Panc1 (cell line): ENCODE results near the gene THADA. TPM values are rescaled to one million over a fixed set of nuclear protein-coding genes. Genes with fewer than 3 reads are reported as not detected.

Experiments used
- ATAC-seq: fragments of 200-7000 bp; cut with Tn5 transposase; 2 replicates; pipeline ENCODE4 v1.9.1; 2020; ENCODE audit warnings: mild to moderate bottlenecking, moderate library complexity
- BruUV-seq: library from RNA; stranded (reverse); fragments of 400-500 nt; replicated peaks from 2 replicates; lab custom pipeline; 2021; lab: Mats Ljungman, UMichigan
- CTCF ChIA-PET: fragments of 300-600 bp; sonication (Branson Sonifier 250); formaldehyde crosslinking; loops from one replicate; lab custom pipeline; 2022; ENCODE audit warnings: antibody characterized with exemption; lab: Charles Lee
- POLR2A ChIA-PET: fragments of 300-600 bp; sonication (Branson Sonifier 250); formaldehyde crosslinking; loops from one replicate; lab custom pipeline; 2022; ENCODE audit warnings: antibody characterized with exemption; lab: Charles Lee
- DNase-seq: peaks from one replicate; pipeline ENCODE4 v3.0.0-alpha.2; 2010; ENCODE audit warnings: low read depth, low spot score
- H3K27ac ChIP-seq: 2 replicates; pipeline ENCODE4 v1.5.1; 2011; ENCODE audit warnings: mild to moderate bottlenecking, low read length, inconsistent platforms
- H3K27me3 ChIP-seq: fragments of 200-500 bp; sonication (Bioruptor generic); 2 replicates; pipeline ENCODE4 v1.6.0; 2014; ENCODE audit warnings: low read length, inconsistent platforms; ENCODE audit not compliant: control insufficient read depth, insufficient read depth
- H3K36me3 ChIP-seq: fragments of 200-500 bp; sonication (Bioruptor generic); 2 replicates; pipeline ENCODE4 v1.5.1; 2014; ENCODE audit warnings: inconsistent platforms, mild to moderate bottlenecking, low read length, moderate library complexity; ENCODE audit not compliant: control insufficient read depth, insufficient read depth
- H3K4me1 ChIP-seq: 2 replicates; pipeline ENCODE4 v1.5.1; 2011; ENCODE audit warnings: inconsistent platforms, mild to moderate bottlenecking, low read length, moderate library complexity; ENCODE audit not compliant: control insufficient read depth, insufficient read depth
- H3K4me3 ChIP-seq, 2 experiments: 2 replicates each; pipeline ENCODE4 v1.5.1; 2011 to 2012; ENCODE audit warnings: low read depth in 2 of 2, low read length in 2 of 2, mild to moderate bottlenecking in 2 of 2, inconsistent platforms in 1 of 2, moderate library complexity in 1 of 2
- H3K9me3 ChIP-seq: fragments of 200-500 bp; sonication (Bioruptor generic); 2 replicates; pipeline ENCODE4 v1.5.1; 2014; ENCODE audit warnings: low read depth, mild to moderate bottlenecking, inconsistent platforms, low read length, moderate library complexity; ENCODE audit not compliant: control insufficient read depth, insufficient read depth
- CTCF ChIP-seq: fragments of 450-650 bp; IDR thresholded peaks from 2 replicates; pipeline ENCODE4 v1.5.1; 2017; ENCODE audit warnings: mild to moderate bottlenecking
- POLR2AphosphoS5 ChIP-seq: IDR thresholded peaks from 2 replicates; pipeline ENCODE4 v1.6.1; 2012; ENCODE audit warnings: mild to moderate bottlenecking, low read depth, low read length, moderate library complexity
- SIN3A ChIP-seq: IDR thresholded peaks from 2 replicates; pipeline ENCODE4 v1.6.1; 2012; ENCODE audit warnings: low read depth, mild to moderate bottlenecking, low read length, moderate library complexity, borderline replicate concordance; ENCODE audit not compliant: insufficient read depth
- TCF7L2 ChIP-seq: IDR thresholded peaks from 2 replicates; pipeline ENCODE4 v1.6.1; 2011; ENCODE audit warnings: mild to moderate bottlenecking, low read depth, low read length, inconsistent platforms
- in situ Hi-C: cut with HindIII; loops from 2 replicates; pipeline ENCODE4 v1.10.0; 2016; ENCODE audit warnings: low sequenced_read_pairs, low pct_unique_long_range_greater_than_20kb
- intact Hi-C: fragments of 100-400 bp; cut with micrococcal nuclease; formaldehyde crosslinking; loops from one replicate; pipeline ENCODE4 v1.10.0; 2022; ENCODE audit not compliant: unreplicated experiment
- total RNA-seq: library from RNA; stranded (reverse); gene quantifications from one replicate; pipeline ENCODE4 v1.2.1, GENCODE V29; 2021; ENCODE audit not compliant: unreplicated experiment
- TF ChIP-seq, protein P1 (sequence below), 2 experiments: IDR thresholded peaks; 2 replicates each; pipeline ENCODE4 v1.6.1; 2011 to 2012; ENCODE audit warnings: low read depth in 2 of 2, control low read depth in 1 of 2, low read length in 1 of 2, mild to moderate bottlenecking in 1 of 2, moderate library complexity in 1 of 2; ENCODE audit not compliant: insufficient read depth in 1 of 2

Gene THADA
- total RNA-seq, 1 experiment from 2014 or later, result 37.2 TPM

- Histone ChIP-seq H3K4me1 (no peaks in the 10 kb centered on the region; the same call in 1 of the 2 replicates), H3K27me3 (no peaks in the 10 kb centered on the region), H3K4me3 (no peak overlapping the region), H3K27ac (no peak overlapping the region), H3K9me3 (no peaks in the 10 kb centered on the region), H3K36me3 (no peaks in the 10 kb centered on the region)
- POLR2A ChIA-PET, result no interaction called here
- ATAC-seq, result no peak
- BruUV-seq, result no TSS peak
- DNase-seq, result no peak
- in situ Hi-C loops (no loop called here), intact Hi-C loops (no loop called here)
- TF ChIP-seq POLR2AphosphoS5, result no peak
- TF ChIP-seq TCF7L2, result no peak
- TF ChIP-seq, protein P1, sequence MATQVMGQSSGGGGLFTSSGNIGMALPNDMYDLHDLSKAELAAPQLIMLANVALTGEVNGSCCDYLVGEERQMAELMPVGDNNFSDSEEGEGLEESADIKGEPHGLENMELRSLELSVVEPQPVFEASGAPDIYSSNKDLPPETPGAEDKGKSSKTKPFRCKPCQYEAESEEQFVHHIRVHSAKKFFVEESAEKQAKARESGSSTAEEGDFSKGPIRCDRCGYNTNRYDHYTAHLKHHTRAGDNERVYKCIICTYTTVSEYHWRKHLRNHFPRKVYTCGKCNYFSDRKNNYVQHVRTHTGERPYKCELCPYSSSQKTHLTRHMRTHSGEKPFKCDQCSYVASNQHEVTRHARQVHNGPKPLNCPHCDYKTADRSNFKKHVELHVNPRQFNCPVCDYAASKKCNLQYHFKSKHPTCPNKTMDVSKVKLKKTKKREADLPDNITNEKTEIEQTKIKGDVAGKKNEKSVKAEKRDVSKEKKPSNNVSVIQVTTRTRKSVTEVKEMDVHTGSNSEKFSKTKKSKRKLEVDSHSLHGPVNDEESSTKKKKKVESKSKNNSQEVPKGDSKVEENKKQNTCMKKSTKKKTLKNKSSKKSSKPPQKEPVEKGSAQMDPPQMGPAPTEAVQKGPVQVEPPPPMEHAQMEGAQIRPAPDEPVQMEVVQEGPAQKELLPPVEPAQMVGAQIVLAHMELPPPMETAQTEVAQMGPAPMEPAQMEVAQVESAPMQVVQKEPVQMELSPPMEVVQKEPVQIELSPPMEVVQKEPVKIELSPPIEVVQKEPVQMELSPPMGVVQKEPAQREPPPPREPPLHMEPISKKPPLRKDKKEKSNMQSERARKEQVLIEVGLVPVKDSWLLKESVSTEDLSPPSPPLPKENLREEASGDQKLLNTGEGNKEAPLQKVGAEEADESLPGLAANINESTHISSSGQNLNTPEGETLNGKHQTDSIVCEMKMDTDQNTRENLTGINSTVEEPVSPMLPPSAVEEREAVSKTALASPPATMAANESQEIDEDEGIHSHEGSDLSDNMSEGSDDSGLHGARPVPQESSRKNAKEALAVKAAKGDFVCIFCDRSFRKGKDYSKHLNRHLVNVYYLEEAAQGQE (IDR thresholded peaks at IDR 0.05; ENCODE audit: insufficient read depth in 1 of 2, low read depth in 2 of 2, low read length in 1 of 2), result no peak
- no peak for TF ChIP-seq SIN3A
- no peak for TF ChIP-seq CTCF
- CTCF ChIA-PET, result no interaction called here
These were observed 223.3 kb downstream of the THADA start for GRCh38 chr2:43372416-43373081.

- Histone ChIP-seq H3K27me3 (no peaks in the 10 kb centered on the region), H3K36me3 (no peaks in the 10 kb centered on the region), H3K27ac (no peak overlapping the region), H3K4me3 (no peak overlapping the region), H3K4me1 (no peaks in the 10 kb centered on the region; the same call in 1 of the 2 replicates), H3K9me3 (no peaks in the 10 kb centered on the region)
- TF ChIP-seq, protein P1 (IDR thresholded peaks at IDR 0.05; ENCODE audit: insufficient read depth in 1 of 2, low read depth in 2 of 2, low read length in 1 of 2), result no peak
- TF ChIP-seq TCF7L2 (no peak), POLR2AphosphoS5 (no peak), CTCF (no peak), SIN3A (no peak)
- no peak for DNase-seq
- ChIA-PET CTCF (no interaction called here), POLR2A (no interaction called here)
- intact Hi-C loops (no loop called here), in situ Hi-C loops (no loop called here)
- BruUV-seq, result no TSS peak
- no peak for ATAC-seq
These were observed 225.1 kb downstream of the THADA start for GRCh38 chr2:43370705-43371104.
